IMR-90 (cell line): ENCODE data around the gene OR52K1. TPM values are rescaled to one million over a fixed set of nuclear protein-coding genes. Genes with fewer than 3 reads are reported as not detected.

Experiments used
- ATAC-seq: fragments of 200-7000 bp; cut with Tn5 transposase; 2 replicates; pipeline ENCODE4 v1.9.1; 2020; ENCODE audit warnings: low read depth, mild to moderate bottlenecking, moderate library complexity
- BruUV-seq: library from RNA; stranded (reverse); fragments of 400-500 nt; replicated peaks from 2 replicates; lab custom pipeline; 2021; lab: Mats Ljungman, UMichigan
- CTCF ChIA-PET: fragments of 300-600 bp; formaldehyde crosslinking; extraction: SDS; loops from one replicate; lab custom pipeline; 2021; ENCODE audit warnings: antibody characterized with exemption; lab: Yijun Ruan, JAX
- POLR2A ChIA-PET: fragments of 300-600 bp; sonication (Branson Sonifier 250); formaldehyde crosslinking; loops from one replicate; lab custom pipeline; 2022; ENCODE audit warnings: antibody characterized with exemption; ENCODE audit not compliant: unreplicated experiment; lab: Charles Lee
- DNase-seq: peaks from one replicate; pipeline ENCODE4 v3.0.0; 2013
- H2AFZ ChIP-seq: replicated peaks from 2 replicates; pipeline ENCODE3; 2013; ENCODE audit warnings: low read length, mild to moderate bottlenecking; ENCODE audit not compliant: poor library complexity
- H2AK5ac ChIP-seq: 2 replicates; pipeline ENCODE4 v1.6.1; 2013; ENCODE audit warnings: low read depth, low read length, inconsistent platforms
- H2AK9ac ChIP-seq: replicated peaks from 2 replicates; pipeline ENCODE3; 2013; ENCODE audit warnings: mild to moderate bottlenecking, low read depth, low read length, moderate library complexity; ENCODE audit not compliant: poor library complexity
- H2BK120ac ChIP-seq: 2 replicates; pipeline ENCODE4 v1.6.1; 2013; ENCODE audit warnings: low read depth, low read length, inconsistent platforms
- H2BK15ac ChIP-seq: 3 replicates; pipeline ENCODE4 v1.6.1; 2013; ENCODE audit warnings: low read depth, low read length, inconsistent platforms
- H2BK20ac ChIP-seq: 2 replicates; pipeline ENCODE4 v1.6.1; 2013; ENCODE audit warnings: low read depth, mild to moderate bottlenecking, inconsistent platforms, low read length, moderate library complexity
- H2BK5ac ChIP-seq: 2 replicates; pipeline ENCODE4 v1.6.1; 2013; ENCODE audit warnings: mild to moderate bottlenecking, low read depth, low read length, inconsistent platforms; ENCODE audit not compliant: poor library complexity, severe bottlenecking
- H3K14ac ChIP-seq: replicated peaks from 2 replicates; pipeline ENCODE4 v1.6.1; 2013; ENCODE audit warnings: low read depth, low read length, inconsistent platforms
- H3K18ac ChIP-seq: 2 replicates; pipeline ENCODE4 v1.6.1; 2013; ENCODE audit warnings: low read depth, low read length, control low read depth
- H3K23ac ChIP-seq: 2 replicates; pipeline ENCODE4 v1.6.1; 2013; ENCODE audit warnings: low read depth, low read length, inconsistent platforms
- H3K27ac ChIP-seq: 2 replicates; pipeline ENCODE4 v1.5.1; 2013; ENCODE audit warnings: mild to moderate bottlenecking, control low read depth, low read length; ENCODE audit not compliant: insufficient read depth
- H3K27me3 ChIP-seq: 2 replicates; pipeline ENCODE4 v1.6.1; 2013; ENCODE audit warnings: low read length; ENCODE audit not compliant: control insufficient read depth, insufficient read depth
- H3K36me3 ChIP-seq: 2 replicates; pipeline ENCODE4 v1.6.1; 2013; ENCODE audit warnings: low read length, mixed read lengths; ENCODE audit not compliant: control insufficient read depth, insufficient read depth
- H3K4ac ChIP-seq: 2 replicates; pipeline ENCODE4 v1.6.1; 2013; ENCODE audit warnings: low read depth, low read length, inconsistent platforms
- H3K4me1 ChIP-seq: 2 replicates; pipeline ENCODE4 v1.6.1; 2013; ENCODE audit warnings: low read length, mixed read lengths; ENCODE audit not compliant: control insufficient read depth, insufficient read depth
- H3K4me2 ChIP-seq: 2 replicates; pipeline ENCODE4 v1.6.1; 2013; ENCODE audit warnings: low read depth, mild to moderate bottlenecking, control low read depth, low read length, moderate library complexity
- H3K4me3 ChIP-seq: 2 replicates; pipeline ENCODE4 v1.5.1; 2013; ENCODE audit warnings: low read depth, mild to moderate bottlenecking, control low read depth, low read length, moderate library complexity; ENCODE audit not compliant: insufficient read depth
- H3K56ac ChIP-seq: 2 replicates; pipeline ENCODE4 v1.6.1; 2013; ENCODE audit warnings: low read length, inconsistent platforms; ENCODE audit not compliant: insufficient read depth; ENCODE audit errors: extremely low read depth
- H3K79me1 ChIP-seq, 2 experiments: 2 replicates each; pipeline ENCODE4 v1.6.1; 2013; ENCODE audit warnings: low read length in 2 of 2, inconsistent platforms in 1 of 2, low read depth in 1 of 2
- H3K9ac ChIP-seq: 2 replicates; pipeline ENCODE4 v1.6.1; 2013; ENCODE audit warnings: low read depth, low read length, control low read depth
- H3K9me1 ChIP-seq: 2 replicates; pipeline ENCODE4 v1.6.1; 2013; ENCODE audit warnings: low read length, inconsistent platforms; ENCODE audit not compliant: insufficient read depth
- H3K9me3 ChIP-seq: 2 replicates; pipeline ENCODE4 v1.6.1; 2013; ENCODE audit warnings: low read length; ENCODE audit not compliant: control insufficient read depth, insufficient read depth
- H4K20me1 ChIP-seq: 2 replicates; pipeline ENCODE4 v1.6.1; 2013; ENCODE audit warnings: low read length, inconsistent platforms; ENCODE audit not compliant: insufficient read depth
- H4K5ac ChIP-seq: 2 replicates; pipeline ENCODE4 v1.6.1; 2013; ENCODE audit warnings: mild to moderate bottlenecking, low read depth, low read length, control low read depth
- H4K8ac ChIP-seq, 2 experiments: 2 replicates each; pipeline ENCODE4 v1.6.1; 2013; ENCODE audit warnings: low read depth in 2 of 2, low read length in 2 of 2, control low read depth in 1 of 2, inconsistent platforms in 1 of 2
- H4K91ac ChIP-seq: 2 replicates; pipeline ENCODE4 v1.6.1; 2013; ENCODE audit warnings: low read depth, low read length, inconsistent platforms; ENCODE audit not compliant: insufficient read depth
- FOS ChIP-seq: fragments of 150-350 bp; IDR thresholded peaks from 2 replicates; pipeline ENCODE4 v1.6.1; 2016; ENCODE audit warnings: low read depth, low read length
- MAZ ChIP-seq: IDR thresholded peaks from 2 replicates; pipeline ENCODE4 v1.6.1; 2012; ENCODE audit warnings: low read depth, mild to moderate bottlenecking, low read length, improper control_type of control experiment, moderate library complexity, borderline replicate concordance
- MXI1 ChIP-seq: IDR thresholded peaks from 2 replicates; pipeline ENCODE4 v1.6.1; 2012; ENCODE audit warnings: low read depth, mild to moderate bottlenecking, low read length, moderate library complexity, borderline replicate concordance
- RAD21 ChIP-seq: IDR thresholded peaks from 2 replicates; pipeline ENCODE4 v1.6.1; 2012; ENCODE audit warnings: low read length, improper control_type of control experiment
- RFX5 ChIP-seq: IDR thresholded peaks from 2 replicates; pipeline ENCODE4 v1.8.0; 2012; ENCODE audit warnings: low read depth, mild to moderate bottlenecking, low read length, moderate library complexity
- WGBS, 2 experiments: methylation state at CpG; one replicate each; pipeline versions ENCODE4 v1.1.5 to v1.1.7; 2013; ENCODE audit warnings: missing lambda C conversion rate in 2 of 2; ENCODE audit not compliant: insufficient read length in 1 of 2; ENCODE audit errors: extremely low coverage in 2 of 2; 5-methylcytosine and 5-hydroxymethylcytosine counted together
- dilution Hi-C: fragments of 300-500 bp; cut with HindIII; formaldehyde crosslinking; loops from one replicate; pipeline ENCODE4 v1.14.3; 2018; ENCODE audit warnings: low sequenced_read_pairs; ENCODE audit not compliant: unreplicated experiment
- in situ Hi-C: fragments of 300-500 bp; cut with MboI; formaldehyde crosslinking; loops from 3 replicates; pipeline ENCODE4 v1.14.3; 2019; ENCODE audit warnings: low sequenced_read_pairs, inconsistent platforms, mixed read lengths
- intact Hi-C: fragments of 100-400 bp; cut with micrococcal nuclease; formaldehyde crosslinking; loops from 2 replicates; pipeline ENCODE4 v1.10.0; 2022
- polyA plus RNA-seq, 3 experiments: library from polyadenylated mRNA; depleted of rRNA; stranded (reverse); fragments of >200 nt; gene quantifications; 2 replicates each; pipeline ENCODE4 v1.2.3, GENCODE V29; 2012; ENCODE audit warnings: low replicate concordance in 1 of 3
- total RNA-seq: library from RNA; depleted of rRNA; stranded (reverse); fragments of >200 nt; gene quantifications from 2 replicates; pipeline ENCODE4 v1.2.3, GENCODE V29; 2012

The OR52K1 gene
- total and polyA plus RNA-seq, 2 of the 4 experiments (the other 2 are of a cell fraction) = not detected

DNA sequence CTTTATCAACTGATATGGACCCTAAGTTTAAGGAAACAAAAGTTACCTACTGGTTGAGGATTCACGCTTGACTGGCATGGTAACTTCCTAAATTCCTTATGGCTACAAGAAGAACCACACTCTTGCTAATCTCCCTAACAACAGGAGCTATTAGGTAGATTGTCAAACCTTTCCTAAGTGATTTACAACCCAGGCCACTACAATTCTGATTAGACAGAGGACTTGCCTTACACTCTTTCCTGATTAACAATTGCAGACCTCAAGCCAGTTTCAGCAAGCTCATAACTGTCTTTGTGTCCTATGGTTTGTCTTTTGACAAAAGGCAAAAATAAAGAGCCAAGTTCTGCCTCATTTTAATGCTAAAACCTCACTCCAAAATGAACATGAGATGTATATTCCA, 17.0 kb upstream of the OR52K1 start:
- intact Hi-C loops (no loop called here), dilution Hi-C loops (no loop called here), in situ Hi-C loops (no loop called here)
- Histone ChIP-seq H3K4me2 (no peak overlapping the region), H3K4ac (no peak overlapping the region), H3K4me1 (no peaks in the 10 kb centered on the region), H3K23ac (no peak overlapping the region), H2BK120ac (no peak overlapping the region), H3K9me1 (no peaks in the 10 kb centered on the region), H3K9ac (no peak overlapping the region), H2BK15ac (no peak overlapping the region), H4K20me1 (no peaks in the 10 kb centered on the region), H2AK5ac (no peak overlapping the region), H3K27me3 (no peaks in the 10 kb centered on the region), H4K8ac (no peak overlapping the region), H3K14ac (no peak overlapping the region), H2BK20ac (no peak overlapping the region), H3K4me3 (no peak overlapping the region), H3K9me3 (peaks cover 4% of the 10 kb centered on the region; the same call in 1 of the 2 replicates), H3K27ac (no peak overlapping the region), H2AFZ (no peak overlapping the region), H2AK9ac (no peak overlapping the region), H3K18ac (no peak overlapping the region), H3K56ac (no peak overlapping the region), H3K36me3 (no peaks in the 10 kb centered on the region), H3K79me1 (no peaks in the 10 kb centered on the region), H2BK5ac (no peak overlapping the region), H4K5ac (no peak overlapping the region), H4K91ac (no peak overlapping the region)
- BruUV-seq = no TSS peak
- CTCF ChIA-PET = interaction anchor here (1.1 kb wide), 1 partner anchor 28 kb away, joined by 4 read pairs; no protein-coding TSS in a partner anchor
- POLR2A ChIA-PET = no interaction called here
- no CpG with 5 or more reads among the region's 1 CpG for WGBS, 2 experiments
- ATAC-seq (no peak), DNase-seq (no peak)
- no peak for TF ChIP-seq FOS
- no peak for TF ChIP-seq MXI1
- TF ChIP-seq RFX5 = no peak
- no peak for TF ChIP-seq RAD21
- no peak for TF ChIP-seq MAZ
